ENCODE data around the gene IPO4.

IPO4 gene

GRCh38 chr14:24146978-24147760 is 41.4 kb downstream of the IPO4 start, which contains the start of gene RNF31:
Gene RNF31 (plus strand): TSS chr14:24147498. CDS start chr14:24147699, 201 bp downstream.
- DNase-seq, result peak; percentile 99

- DNase-seq, result peak; percentile 91
Observed at GRCh38 chr14:24146453-24146977, 42.1 kb downstream of the IPO4 start, which contains the start of gene PSME2. Gene PSME2 (minus strand): TSS chr14:24146610. CDS start chr14:24146581, 29 bp downstream.

- no peak for DNase-seq
Observed at GRCh38 chr14:24145690-24146452, 42.7 kb downstream of the IPO4 start.

GRCh38 chr14:24145219-24145618 is 43.4 kb downstream of the IPO4 start:
- DNase-seq, result no peak

- DNase-seq, result no peak
Observed at GRCh38 chr14:24144451-24144850, 44.2 kb downstream of the IPO4 start.

GRCh38 chr14:24143511-24143910 is 45.1 kb downstream of the IPO4 start:
- no peak for DNase-seq

GRCh38 chr14:24141097-24141880 is 47.3 kb downstream of the IPO4 start, which contains the start of gene EMC9:
Gene EMC9 (minus strand): TSS chr14:24141591. CDS start chr14:24141304, 287 bp downstream.
- DNase-seq, result peak; percentile 100

- no peak for DNase-seq
Observed at GRCh38 chr14:24139272-24139934, 49.2 kb downstream of the IPO4 start.

GRCh38 chr14:24138396-24139271 is 50.0 kb downstream of the IPO4 start:
- DNase-seq, result no peak

GRCh38 chr14:24137529-24138395 is 50.9 kb downstream of the IPO4 start:
- no peak for DNase-seq

GRCh38 chr14:24136684-24137528 is 51.7 kb downstream of the IPO4 start:
- DNase-seq, result no peak

GRCh38 chr14:24135834-24136683 is 52.6 kb downstream of the IPO4 start, which contains the start of gene PSME1:
Gene PSME1 (plus strand): TSS chr14:24136194. CDS start chr14:24136263, 69 bp downstream.
- peak; percentile 84 for DNase-seq

- no peak for DNase-seq
Observed at GRCh38 chr14:24135584-24135833, 53.1 kb downstream of the IPO4 start.

GRCh38 chr14:24133735-24134134 is 54.9 kb downstream of the IPO4 start:
- DNase-seq, result no peak

- DNase-seq, result no peak
Observed at GRCh38 chr14:24132976-24133375, 55.6 kb downstream of the IPO4 start.

GRCh38 chr14:24132061-24132685 is 56.4 kb downstream of the IPO4 start:
- DNase-seq, result no peak

- DNase-seq, result no peak
Observed at GRCh38 chr14:24131549-24131966, 57.1 kb downstream of the IPO4 start.

Data from NCI-H1694 (cell line).